ENCODE data around the gene RTCA. TPM values are rescaled to one million over a fixed set of nuclear protein-coding genes. Genes with fewer than 3 reads are reported as not detected.
A peak's percentile ranks its signal among the peaks of the same experiment; 100 is the strongest.

The RTCA gene
- total and polyA plus RNA-seq, 4 donors = 11.2 to 18.9 (median 15.1) TPM

DNA sequence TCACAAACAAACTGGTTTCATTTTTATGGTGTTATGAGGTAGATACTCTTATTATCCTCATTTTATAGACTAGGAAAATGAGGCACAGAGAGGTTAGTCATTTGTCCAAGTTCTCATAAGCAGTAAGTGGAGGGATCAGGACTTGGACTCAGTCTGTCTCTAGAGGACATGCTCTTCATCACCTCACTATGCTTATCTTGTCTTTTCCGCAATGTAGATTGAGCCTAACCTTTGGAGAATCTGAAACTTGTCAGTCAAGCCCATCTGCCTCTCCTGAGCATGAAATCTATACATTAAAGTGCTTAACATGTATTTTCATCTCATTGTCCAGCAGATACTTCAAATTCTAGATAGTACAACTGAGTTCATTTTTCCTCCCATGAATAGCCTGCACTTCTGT lies 74.5 kb downstream of the RTCA start (continued):
- no peak for TF ChIP-seq YY1 (IDR thresholded peaks at IDR 0.05)
- TF ChIP-seq, protein P1, sequence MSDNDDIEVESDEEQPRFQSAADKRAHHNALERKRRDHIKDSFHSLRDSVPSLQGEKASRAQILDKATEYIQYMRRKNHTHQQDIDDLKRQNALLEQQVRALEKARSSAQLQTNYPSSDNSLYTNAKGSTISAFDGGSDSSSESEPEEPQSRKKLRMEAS (IDR thresholded peaks at IDR 0.05) = no peak
- TF ChIP-seq, protein P2, sequence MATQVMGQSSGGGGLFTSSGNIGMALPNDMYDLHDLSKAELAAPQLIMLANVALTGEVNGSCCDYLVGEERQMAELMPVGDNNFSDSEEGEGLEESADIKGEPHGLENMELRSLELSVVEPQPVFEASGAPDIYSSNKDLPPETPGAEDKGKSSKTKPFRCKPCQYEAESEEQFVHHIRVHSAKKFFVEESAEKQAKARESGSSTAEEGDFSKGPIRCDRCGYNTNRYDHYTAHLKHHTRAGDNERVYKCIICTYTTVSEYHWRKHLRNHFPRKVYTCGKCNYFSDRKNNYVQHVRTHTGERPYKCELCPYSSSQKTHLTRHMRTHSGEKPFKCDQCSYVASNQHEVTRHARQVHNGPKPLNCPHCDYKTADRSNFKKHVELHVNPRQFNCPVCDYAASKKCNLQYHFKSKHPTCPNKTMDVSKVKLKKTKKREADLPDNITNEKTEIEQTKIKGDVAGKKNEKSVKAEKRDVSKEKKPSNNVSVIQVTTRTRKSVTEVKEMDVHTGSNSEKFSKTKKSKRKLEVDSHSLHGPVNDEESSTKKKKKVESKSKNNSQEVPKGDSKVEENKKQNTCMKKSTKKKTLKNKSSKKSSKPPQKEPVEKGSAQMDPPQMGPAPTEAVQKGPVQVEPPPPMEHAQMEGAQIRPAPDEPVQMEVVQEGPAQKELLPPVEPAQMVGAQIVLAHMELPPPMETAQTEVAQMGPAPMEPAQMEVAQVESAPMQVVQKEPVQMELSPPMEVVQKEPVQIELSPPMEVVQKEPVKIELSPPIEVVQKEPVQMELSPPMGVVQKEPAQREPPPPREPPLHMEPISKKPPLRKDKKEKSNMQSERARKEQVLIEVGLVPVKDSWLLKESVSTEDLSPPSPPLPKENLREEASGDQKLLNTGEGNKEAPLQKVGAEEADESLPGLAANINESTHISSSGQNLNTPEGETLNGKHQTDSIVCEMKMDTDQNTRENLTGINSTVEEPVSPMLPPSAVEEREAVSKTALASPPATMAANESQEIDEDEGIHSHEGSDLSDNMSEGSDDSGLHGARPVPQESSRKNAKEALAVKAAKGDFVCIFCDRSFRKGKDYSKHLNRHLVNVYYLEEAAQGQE (IDR thresholded peaks at IDR 0.05) = no peak

DNA sequence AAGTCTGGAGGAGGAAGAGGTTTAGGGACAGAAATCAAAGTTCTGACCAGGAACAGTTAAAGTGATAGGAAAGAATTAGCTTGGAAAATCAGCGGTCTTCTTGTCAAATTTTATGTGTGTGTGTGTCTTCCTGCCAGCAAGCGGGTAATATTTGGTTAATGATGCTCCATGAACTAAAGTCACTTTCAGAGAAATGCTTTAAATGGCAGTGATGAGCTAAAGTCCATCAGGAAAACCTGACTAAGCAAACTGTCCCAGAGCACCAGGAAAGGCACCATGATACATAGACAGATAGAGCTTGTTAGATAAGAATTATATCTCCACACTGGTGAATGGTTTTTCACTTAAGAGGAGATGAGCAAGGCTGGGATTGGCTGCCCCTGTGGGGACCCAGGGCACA lies 76.3 kb downstream of the RTCA start:
- no peaks in the 10 kb centered on the region for H3K27me3 ChIP-seq (ENCODE audit: control insufficient read depth in 4 of 4, insufficient read depth in 4 of 4, low read length in 3 of 4)
- no peak overlapping the region for H3K4me3 ChIP-seq (ENCODE audit: low read depth in 1 of 3, low read length in 3 of 3)
- WGBS = 77% methylated on average over 2 of the region's 2 CpGs
- no peaks in the 10 kb centered on the region for H3K36me3 ChIP-seq (ENCODE audit: control insufficient read depth in 4 of 4, insufficient read depth in 3 of 4, low read depth in 1 of 4, low read length in 3 of 4)
- no peak overlapping the region for H3K9ac ChIP-seq (ENCODE audit: low read depth in 1 of 2, low read length in 2 of 2)
- TF ChIP-seq SP1 (IDR thresholded peaks at IDR 0.05) (no peak), TAF1 (conservative IDR thresholded peaks at IDR 0.05) (no peak), RAD21 (IDR thresholded peaks at IDR 0.05) (no peak), HNF4A (conservative IDR thresholded peaks at IDR 0.05) (peak in 1 of 2 donors; percentile 7), EGR1 (IDR thresholded peaks at IDR 0.05; ENCODE audit: low read depth in 2 of 2) (no peak), GABPA (IDR thresholded peaks at IDR 0.05 in 1 of 2, conservative IDR thresholded peaks at IDR 0.05 in 1 of 2) (no peak)
- DNase-seq (ENCODE audit: low spot score) = no peak
- H3K4me1 ChIP-seq (ENCODE audit: control insufficient read depth in 4 of 4, insufficient read depth in 4 of 4, low read length in 3 of 4) = peaks cover 0 to 6% (median under 1%) of the 10 kb centered on the region in 4 donors
- no peak overlapping the region for H3K27ac ChIP-seq (ENCODE audit: low read depth in 1 of 2, low read length in 2 of 2)
- H3K9me3 ChIP-seq (ENCODE audit: control insufficient read depth in 4 of 4, low read length in 3 of 4) = no peaks in the 10 kb centered on the region

Small RNA genes within 50 kb of the gene (small RNA-seq; reads per million reads assigned to genes)
- gene AL445928.1 (not detected), gene MIR553 (not detected)

Other genes starting within 250 kb of the RTCA start
- 1 to 10 TPM; 1.3 to 5.9 TPM for gene SASS6, start 133.3 kb upstream of the RTCA start, total RNA-seq
- gene SASS6, start 133.3 kb upstream of the RTCA start, polyA plus RNA-seq = 1 to 10 TPM in 1 of 2 donors, under 1 TPM in 1; 0.55 to 1.3 TPM
- gene TRMT13, start 133.1 kb upstream of the RTCA start, total RNA-seq = 10 to 100 TPM in 1 of 2 donors, 1 to 10 TPM in 1; 8.1 to 11.2 TPM
- gene TRMT13, start 133.1 kb upstream of the RTCA start, polyA plus RNA-seq = 10 to 100 TPM in 1 of 2 donors, 1 to 10 TPM in 1; 3.5 to 10.6 TPM
- 1 to 10 TPM in 1 of 2 donors, under 1 TPM in 1; 0.14 to 1.4 TPM for gene LRRC39, start 88.0 kb upstream of the RTCA start, total RNA-seq
- under 1 TPM; 0.12 to 0.64 TPM for gene LRRC39, start 88.0 kb upstream of the RTCA start, polyA plus RNA-seq
- 10 to 100 TPM in 1 of 2 donors, 1 to 10 TPM in 1; 9.8 to 10.7 TPM for gene DBT, start 16.4 kb upstream of the RTCA start, total RNA-seq
- gene DBT, start 16.4 kb upstream of the RTCA start, polyA plus RNA-seq = 1 to 10 TPM; 7.7 to 8.5 TPM
- gene CDC14A, start 86.3 kb downstream of the RTCA start, total RNA-seq = 1 to 10 TPM; 3.6 to 4.1 TPM
- gene CDC14A, start 86.3 kb downstream of the RTCA start, polyA plus RNA-seq = 1 to 10 TPM in 1 of 2 donors, under 1 TPM in 1; 0.39 to 1.7 TPM